ENCODE results near the gene MARCHF9. TPM values are rescaled to one million over a fixed set of nuclear protein-coding genes. Genes with fewer than 3 reads are reported as not detected.

Gene MARCHF9
- total RNA-seq, 1 donor from 2014 or later = 19.2 TPM

DNA sequence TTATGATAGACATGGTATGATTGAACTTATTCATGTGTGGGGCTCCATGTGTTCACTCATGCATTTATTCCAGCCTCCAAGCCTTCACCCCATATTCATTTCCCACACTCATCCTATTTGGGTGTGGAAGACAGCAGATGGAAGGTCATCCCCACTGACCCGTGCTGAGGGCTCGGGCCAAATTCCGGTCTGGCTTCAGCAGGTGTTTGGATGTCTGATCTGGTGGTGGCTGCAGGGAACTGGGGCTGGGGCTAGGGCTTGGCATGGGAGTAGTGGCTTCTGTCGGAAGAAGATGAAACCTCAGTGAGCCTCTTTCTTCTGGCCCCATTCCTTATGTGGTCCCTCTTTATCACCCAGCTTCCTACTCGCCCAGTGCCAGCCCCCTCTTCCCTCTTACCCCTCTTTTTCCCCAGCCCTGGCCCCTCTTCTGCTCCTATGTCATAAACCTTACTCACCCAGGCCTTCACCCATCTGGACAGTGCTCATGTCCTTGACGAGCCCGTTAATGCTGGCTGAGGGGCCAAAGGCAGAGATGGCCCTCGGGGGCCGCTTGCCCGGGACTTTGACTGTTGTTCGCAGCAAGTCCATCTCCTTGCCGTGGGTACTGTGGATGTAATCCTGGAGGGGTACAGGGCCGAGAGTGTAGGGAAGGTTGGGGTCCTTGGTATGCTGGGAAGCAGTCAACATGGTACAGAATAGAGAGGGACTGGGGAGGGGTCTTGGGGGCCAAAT, 24.4 kb upstream of the MARCHF9 start:
- H3K9me3 Mint-ChIP-seq (ENCODE audit: unreplicated experiment) = no peaks in the 10 kb centered on the region
- H3K36me3 Mint-ChIP-seq (ENCODE audit: unreplicated experiment) = peaks cover 2% of the 10 kb centered on the region
- TF ChIP-seq, protein P1, sequence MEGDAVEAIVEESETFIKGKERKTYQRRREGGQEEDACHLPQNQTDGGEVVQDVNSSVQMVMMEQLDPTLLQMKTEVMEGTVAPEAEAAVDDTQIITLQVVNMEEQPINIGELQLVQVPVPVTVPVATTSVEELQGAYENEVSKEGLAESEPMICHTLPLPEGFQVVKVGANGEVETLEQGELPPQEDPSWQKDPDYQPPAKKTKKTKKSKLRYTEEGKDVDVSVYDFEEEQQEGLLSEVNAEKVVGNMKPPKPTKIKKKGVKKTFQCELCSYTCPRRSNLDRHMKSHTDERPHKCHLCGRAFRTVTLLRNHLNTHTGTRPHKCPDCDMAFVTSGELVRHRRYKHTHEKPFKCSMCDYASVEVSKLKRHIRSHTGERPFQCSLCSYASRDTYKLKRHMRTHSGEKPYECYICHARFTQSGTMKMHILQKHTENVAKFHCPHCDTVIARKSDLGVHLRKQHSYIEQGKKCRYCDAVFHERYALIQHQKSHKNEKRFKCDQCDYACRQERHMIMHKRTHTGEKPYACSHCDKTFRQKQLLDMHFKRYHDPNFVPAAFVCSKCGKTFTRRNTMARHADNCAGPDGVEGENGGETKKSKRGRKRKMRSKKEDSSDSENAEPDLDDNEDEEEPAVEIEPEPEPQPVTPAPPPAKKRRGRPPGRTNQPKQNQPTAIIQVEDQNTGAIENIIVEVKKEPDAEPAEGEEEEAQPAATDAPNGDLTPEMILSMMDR (IDR thresholded peaks at IDR 0.05) = no peak
- peaks cover 13% of the 10 kb centered on the region for H3K4me1 Mint-ChIP-seq (ENCODE audit: unreplicated experiment)
- no peak for DNase-seq (ENCODE audit: extremely low spot score, unreplicated experiment)
- H3K27ac Mint-ChIP-seq (ENCODE audit: unreplicated experiment) = no peak overlapping the region
- peaks cover 44% of the 10 kb centered on the region for H3K27me3 Mint-ChIP-seq (ENCODE audit: unreplicated experiment)
- H3K4me3 Mint-ChIP-seq (ENCODE audit: unreplicated experiment) = no peak overlapping the region

DNA sequence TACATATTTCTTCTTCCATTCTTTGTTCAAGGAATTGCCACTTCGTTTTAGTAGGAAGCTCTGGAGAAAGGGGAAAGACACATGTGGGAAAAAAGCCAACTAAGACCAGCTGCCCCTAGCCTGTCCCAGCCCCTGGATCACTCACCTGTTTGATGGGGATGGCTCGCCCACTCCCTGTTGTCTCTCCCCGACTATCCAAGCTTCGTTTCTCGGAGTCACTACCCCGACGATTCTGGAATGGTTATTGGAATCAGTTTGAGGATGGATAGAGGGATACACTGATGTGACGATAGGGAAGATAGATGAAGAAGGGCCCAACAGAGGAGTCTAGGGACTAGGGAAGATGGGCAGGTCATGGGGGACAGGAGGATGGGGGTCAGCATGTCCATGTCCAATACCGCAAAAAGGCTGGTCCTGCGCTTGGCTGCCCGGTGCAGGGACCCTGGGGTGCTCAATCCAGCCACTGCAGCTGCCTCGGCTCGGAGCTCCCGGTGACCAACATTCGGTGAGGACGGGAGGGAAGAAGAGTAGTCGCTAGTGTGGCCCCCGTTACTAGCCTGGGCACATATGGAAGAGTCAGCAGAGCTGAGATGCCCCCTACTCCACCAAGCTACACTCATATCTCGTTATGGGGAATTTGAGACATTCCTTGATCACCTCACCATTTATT, 23.4 kb upstream of the MARCHF9 start:
- Mint-ChIP-seq H3K27me3 (ENCODE audit: unreplicated experiment) (peaks cover 50% of the 10 kb centered on the region), H3K36me3 (ENCODE audit: unreplicated experiment) (no peaks in the 10 kb centered on the region), H3K4me3 (ENCODE audit: unreplicated experiment) (no peak overlapping the region), H3K27ac (ENCODE audit: unreplicated experiment) (no peak overlapping the region), H3K4me1 (ENCODE audit: unreplicated experiment) (peaks cover 17% of the 10 kb centered on the region), H3K9me3 (ENCODE audit: unreplicated experiment) (no peaks in the 10 kb centered on the region)
- DNase-seq (ENCODE audit: extremely low spot score, unreplicated experiment) = no peak
- TF ChIP-seq, protein P1 (IDR thresholded peaks at IDR 0.05) = no peak

DNA sequence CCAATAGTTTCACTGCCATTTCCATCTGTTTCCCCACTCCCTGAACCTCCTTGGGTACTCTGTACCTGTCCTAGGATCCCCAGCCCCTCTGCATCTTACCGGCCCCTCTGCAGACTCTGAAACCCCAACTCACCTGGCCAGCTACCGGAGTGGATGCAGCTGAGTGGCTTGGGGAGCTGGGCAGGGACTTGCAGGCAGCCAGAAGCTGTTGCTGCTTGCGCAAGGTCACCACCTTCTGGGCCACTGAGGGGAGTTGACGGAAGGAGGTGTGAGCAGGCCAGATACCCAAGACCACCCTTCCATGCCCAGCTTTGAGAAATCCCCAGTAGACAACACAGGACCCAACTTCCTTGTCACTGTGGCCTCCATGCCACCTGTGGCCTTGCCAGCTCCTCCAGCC, 22.6 kb upstream of the MARCHF9 start:
- no peak overlapping the region for H3K27ac Mint-ChIP-seq (ENCODE audit: unreplicated experiment)
- no peaks in the 10 kb centered on the region for H3K9me3 Mint-ChIP-seq (ENCODE audit: unreplicated experiment)
- no peak overlapping the region for H3K4me3 Mint-ChIP-seq (ENCODE audit: unreplicated experiment)
- H3K4me1 Mint-ChIP-seq (ENCODE audit: unreplicated experiment) = peaks cover 20% of the 10 kb centered on the region
- TF ChIP-seq, protein P1 (IDR thresholded peaks at IDR 0.05) = no peak
- H3K27me3 Mint-ChIP-seq (ENCODE audit: unreplicated experiment) = peaks cover 56% of the 10 kb centered on the region
- H3K36me3 Mint-ChIP-seq (ENCODE audit: unreplicated experiment) = no peaks in the 10 kb centered on the region
- no peak for DNase-seq (ENCODE audit: extremely low spot score, unreplicated experiment)

DNA sequence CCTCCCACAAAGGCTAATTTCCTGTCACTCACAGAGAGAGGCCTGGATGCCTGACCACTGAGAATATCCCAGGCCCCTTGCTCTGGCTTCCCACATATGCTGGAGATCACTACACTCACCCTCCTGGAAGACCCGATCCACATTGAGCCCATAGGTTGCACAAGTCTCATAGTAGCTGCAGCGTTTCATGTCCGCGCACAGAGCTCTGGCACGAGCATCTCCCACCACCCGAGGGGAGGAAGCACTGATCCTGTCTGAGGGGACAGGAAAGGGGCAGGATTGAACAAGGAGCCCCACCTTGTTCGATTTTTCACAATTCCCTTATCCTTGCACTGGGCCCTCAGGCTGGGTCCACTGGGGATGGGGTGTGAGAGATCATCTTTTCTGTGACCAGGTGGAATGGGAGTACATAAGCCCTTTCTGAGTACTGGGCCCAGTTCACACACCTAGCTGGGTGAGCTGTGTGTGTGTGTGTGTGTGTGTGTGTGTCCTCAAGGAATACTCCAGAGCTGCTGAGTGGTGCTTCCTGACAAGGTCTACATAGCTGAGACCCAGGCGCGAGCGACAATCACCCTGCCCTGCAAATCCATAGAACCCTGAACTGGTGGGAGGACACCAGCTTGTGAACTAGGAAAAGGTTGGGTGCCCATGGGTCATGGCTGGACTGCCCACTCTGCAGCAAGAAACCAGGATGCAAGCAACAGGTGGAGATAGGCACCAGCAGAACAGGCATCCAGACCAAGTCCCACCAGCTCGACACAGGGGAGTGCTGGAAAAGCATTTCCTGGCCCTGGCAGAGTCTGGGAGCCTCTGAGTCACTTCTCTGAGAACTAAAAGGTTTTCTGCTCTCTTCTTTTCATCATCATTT, 21.9 kb upstream of the MARCHF9 start:
- Mint-ChIP-seq H3K27ac (ENCODE audit: unreplicated experiment) (no peak overlapping the region), H3K4me3 (ENCODE audit: unreplicated experiment) (no peak overlapping the region), H3K9me3 (ENCODE audit: unreplicated experiment) (no peaks in the 10 kb centered on the region), H3K4me1 (ENCODE audit: unreplicated experiment) (peaks cover 20% of the 10 kb centered on the region), H3K27me3 (ENCODE audit: unreplicated experiment) (peaks cover 56% of the 10 kb centered on the region), H3K36me3 (ENCODE audit: unreplicated experiment) (no peaks in the 10 kb centered on the region)
- TF ChIP-seq, protein P1 (IDR thresholded peaks at IDR 0.05) = no peak
- no peak for DNase-seq (ENCODE audit: extremely low spot score, unreplicated experiment)
